ENCODE data around the gene FAP. TPM values are rescaled to one million over a fixed set of nuclear protein-coding genes. Genes with fewer than 3 reads are reported as not detected.

Gene FAP
- total and polyA plus RNA-seq, 2 experiments from 2014 or later, result 200 to 269 TPM

DNA sequence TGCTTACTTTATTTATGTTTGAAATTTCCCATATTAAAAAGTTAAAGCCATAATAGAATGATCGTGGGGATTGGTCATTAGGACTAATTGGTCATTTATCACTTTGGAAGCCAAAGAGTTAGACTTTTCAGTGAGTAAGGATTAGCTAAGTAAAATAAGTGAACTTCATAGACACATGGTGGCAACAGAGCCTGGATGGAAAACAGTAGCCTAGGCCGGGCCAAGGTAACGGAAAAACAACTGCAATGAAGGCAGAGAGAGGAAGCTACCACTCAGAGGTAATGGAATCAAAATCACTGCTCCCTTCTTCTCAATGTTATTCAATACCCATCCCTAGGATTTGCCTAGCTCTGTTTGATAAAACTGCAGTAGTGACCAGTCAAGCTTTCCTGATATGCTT is 87.1 kb downstream of the FAP start:
- Histone ChIP-seq H3K79me2 (ENCODE audit: insufficient read depth) (no peaks in the 10 kb centered on the region), H4K20me1 (ENCODE audit: insufficient read depth) (no peaks in the 10 kb centered on the region), H3K9me2 (ENCODE audit: insufficient read depth) (no peaks in the 10 kb centered on the region), H3K27me3 (replicated peaks; ENCODE audit: insufficient read depth) (no peaks in the 10 kb centered on the region), H3K4me3 (no peak overlapping the region), H2AFZ (0 out of 2 replicates have a peak overlapping the region, but pooled peaks have one; percentile 32), H3K27ac (no peak overlapping the region), H3K9ac (no peak overlapping the region), H3K4me1 (ENCODE audit: insufficient read depth) (no peaks in the 10 kb centered on the region), H3K36me3 (ENCODE audit: low read depth) (no peaks in the 10 kb centered on the region), H3K9me3 (ENCODE audit: low read depth) (no peaks in the 10 kb centered on the region), H3F3A (ENCODE audit: insufficient read depth) (no peaks in the 10 kb centered on the region), H3K4me2 (ENCODE audit: unreplicated experiment) (no peak overlapping the region)
- DNase-seq, result no peak
- TF ChIP-seq EZH2phosphoT487 (IDR thresholded peaks at IDR 0.05; ENCODE audit: insufficient read depth, low read depth) (no peak), EZH2 (IDR thresholded peaks at IDR 0.05; ENCODE audit: insufficient read depth, poor library complexity, severe bottlenecking) (no peak)
- in situ Hi-C loops (cut with MboI), result no loop called here
- WGBS, 2 experiments (ENCODE audit: low coverage in 1 of 2, low lambda C conversion rate in 2 of 2, missing lambda C conversion rate in 2 of 2), result 40 to 44% methylated on average over 3 of the region's 3 CpGs

DNA sequence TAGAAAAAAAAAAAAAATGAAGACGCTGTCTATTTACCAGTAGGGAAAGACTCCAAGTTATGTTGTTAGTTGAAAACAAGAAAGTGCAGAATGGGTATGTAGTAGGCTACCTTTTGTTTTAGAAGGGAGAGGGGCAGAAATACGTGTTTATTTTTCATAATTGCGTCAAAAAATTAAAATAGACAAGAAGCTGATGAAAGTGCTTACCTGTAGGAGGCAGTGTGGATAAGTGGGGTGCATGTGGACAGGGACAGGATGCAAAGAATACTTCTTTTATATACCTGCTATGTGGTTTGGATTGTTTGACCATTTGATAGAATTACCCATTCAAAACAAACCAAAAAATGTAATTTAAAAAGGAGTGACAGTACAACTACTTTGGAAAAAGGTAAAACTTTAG is 88.2 kb downstream of the FAP start:
- Histone ChIP-seq H3F3A (ENCODE audit: insufficient read depth) (no peaks in the 10 kb centered on the region), H3K27me3 (replicated peaks; ENCODE audit: insufficient read depth) (no peaks in the 10 kb centered on the region), H4K20me1 (ENCODE audit: insufficient read depth) (no peaks in the 10 kb centered on the region), H3K9me2 (ENCODE audit: insufficient read depth) (no peaks in the 10 kb centered on the region), H3K79me2 (ENCODE audit: insufficient read depth) (no peaks in the 10 kb centered on the region), H3K4me2 (ENCODE audit: unreplicated experiment) (no peak overlapping the region), H3K9me3 (ENCODE audit: low read depth) (no peaks in the 10 kb centered on the region), H3K27ac (no peak overlapping the region), H3K4me1 (ENCODE audit: insufficient read depth) (no peaks in the 10 kb centered on the region), H3K9ac (no peak overlapping the region), H2AFZ (no peak overlapping the region), H3K36me3 (ENCODE audit: low read depth) (no peaks in the 10 kb centered on the region), H3K4me3 (no peak overlapping the region)
- 87 to 89% methylated on average over 3 of the region's 3 CpGs for WGBS, 2 experiments (ENCODE audit: low coverage in 1 of 2, low lambda C conversion rate in 2 of 2, missing lambda C conversion rate in 2 of 2)
- TF ChIP-seq EZH2phosphoT487 (IDR thresholded peaks at IDR 0.05; ENCODE audit: insufficient read depth, low read depth) (no peak), EZH2 (IDR thresholded peaks at IDR 0.05; ENCODE audit: insufficient read depth, poor library complexity, severe bottlenecking) (no peak)
- DNase-seq, result no peak
- in situ Hi-C loops (cut with MboI), result no loop called here

- Histone ChIP-seq H3K27me3 (replicated peaks; ENCODE audit: insufficient read depth) (no peaks in the 10 kb centered on the region), H3K79me2 (ENCODE audit: insufficient read depth) (no peaks in the 10 kb centered on the region), H2AFZ (no peak overlapping the region), H3K36me3 (ENCODE audit: low read depth) (no peaks in the 10 kb centered on the region), H3K9me3 (ENCODE audit: low read depth) (no peaks in the 10 kb centered on the region), H3K4me3 (no peak overlapping the region), H3K27ac (no peak overlapping the region), H3K9me2 (ENCODE audit: insufficient read depth) (no peaks in the 10 kb centered on the region), H3K4me2 (ENCODE audit: unreplicated experiment) (no peak overlapping the region), H3K4me1 (ENCODE audit: insufficient read depth) (no peaks in the 10 kb centered on the region), H3K9ac (no peak overlapping the region), H4K20me1 (ENCODE audit: insufficient read depth) (no peaks in the 10 kb centered on the region), H3F3A (ENCODE audit: insufficient read depth) (no peaks in the 10 kb centered on the region)
- in situ Hi-C loops (cut with MboI), result no loop called here
- 2 to 5% methylated on average over 5 of the region's 5 CpGs for WGBS, 2 experiments (ENCODE audit: low coverage in 1 of 2, low lambda C conversion rate in 2 of 2, missing lambda C conversion rate in 2 of 2)
- peak; percentile 53 for DNase-seq
- no peak for TF ChIP-seq EZH2phosphoT487 (IDR thresholded peaks at IDR 0.05; ENCODE audit: insufficient read depth, low read depth)
- no peak for TF ChIP-seq EZH2 (IDR thresholded peaks at IDR 0.05; ENCODE audit: insufficient read depth, poor library complexity, severe bottlenecking)
These were observed 89.5 kb downstream of the FAP start for GRCh38 chr2:162153608-162154224.

GRCh38 chr2:162152147-162152546 is 91.1 kb downstream of the FAP start, which contains the start of gene GCG:
TSS of gene GCG (minus strand) at chr2:162152247. CDS start at chr2:162149178, 3,069 bp downstream.
- no peaks in the 10 kb centered on the region for H3K9me3 ChIP-seq (ENCODE audit: low read depth)
- H3K27me3 ChIP-seq (replicated peaks; ENCODE audit: insufficient read depth), result no peaks in the 10 kb centered on the region
- H3K4me1 ChIP-seq (ENCODE audit: insufficient read depth), result no peaks in the 10 kb centered on the region
- H3F3A ChIP-seq (ENCODE audit: insufficient read depth), result no peaks in the 10 kb centered on the region
- no peak for DNase-seq
- no peak within 1 kb of the TSS for H3K9ac ChIP-seq
- no peaks in the 10 kb centered on the region for H4K20me1 ChIP-seq (ENCODE audit: insufficient read depth)
- H3K4me3 ChIP-seq, result no peak within 1 kb of the TSS
- H3K36me3 ChIP-seq (ENCODE audit: low read depth), result no peaks in the 10 kb centered on the region
- WGBS, 2 experiments (ENCODE audit: low coverage in 1 of 2, low lambda C conversion rate in 2 of 2, missing lambda C conversion rate in 2 of 2), result 84 to 86% methylated on average over 3 of the region's 3 CpGs
- no peak for TF ChIP-seq EZH2 (IDR thresholded peaks at IDR 0.05; ENCODE audit: insufficient read depth, poor library complexity, severe bottlenecking)
- no peak for TF ChIP-seq EZH2phosphoT487 (IDR thresholded peaks at IDR 0.05; ENCODE audit: insufficient read depth, low read depth)
- H3K27ac ChIP-seq, result no peak within 1 kb of the TSS
- H3K9me2 ChIP-seq (ENCODE audit: insufficient read depth), result no peaks in the 10 kb centered on the region
- no peak within 1 kb of the TSS for H2AFZ ChIP-seq
- in situ Hi-C loops (cut with MboI), result no loop called here
- no peaks in the 10 kb centered on the region for H3K79me2 ChIP-seq (ENCODE audit: insufficient read depth)
- no peak within 1 kb of the TSS for H3K4me2 ChIP-seq (ENCODE audit: unreplicated experiment)

All from GM23248 (cell line).